Adipocyte (in vitro differentiated cells): ENCODE results near the gene MYRIP.
"Not testable (repeated sequence)": the region's sequence is repeated elsewhere in the genome, so short reads cannot be mapped to it uniquely, and the experiment has no call there.

ENCODE experiments used
- DNase-seq: peaks from one replicate; pipeline ENCODE4 v3.0.0-alpha.2; 2015; ENCODE audit warnings: low read depth
- H3K27me3 ChIP-seq: replicated peaks from 2 replicates; pipeline ENCODE4 v1.7.0; 2013; ENCODE audit warnings: mild to moderate bottlenecking, low read length, moderate library complexity; ENCODE audit not compliant: control insufficient read depth, insufficient read depth
- H3K36me3 ChIP-seq: 2 replicates; pipeline ENCODE4 v1.7.0; 2013; ENCODE audit warnings: low read length, mild to moderate bottlenecking, moderate library complexity; ENCODE audit not compliant: control insufficient read depth, insufficient read depth, severe bottlenecking
- H3K4me1 ChIP-seq: 2 replicates; pipeline ENCODE4 v1.7.0; 2013; ENCODE audit warnings: mild to moderate bottlenecking, low read length, moderate library complexity; ENCODE audit not compliant: control insufficient read depth, insufficient read depth
- H3K4me3 ChIP-seq: 2 replicates; pipeline ENCODE4 v1.7.0; 2013; ENCODE audit warnings: mild to moderate bottlenecking, low read length, moderate library complexity
- H3K9ac ChIP-seq: 2 replicates; pipeline ENCODE4 v1.7.0; 2013; ENCODE audit warnings: mild to moderate bottlenecking, low read length, moderate library complexity
- H3K9me3 ChIP-seq: 2 replicates; pipeline ENCODE4 v1.7.0; 2013; ENCODE audit warnings: mild to moderate bottlenecking, low read length, moderate library complexity; ENCODE audit not compliant: control insufficient read depth

The MYRIP gene

DNA sequence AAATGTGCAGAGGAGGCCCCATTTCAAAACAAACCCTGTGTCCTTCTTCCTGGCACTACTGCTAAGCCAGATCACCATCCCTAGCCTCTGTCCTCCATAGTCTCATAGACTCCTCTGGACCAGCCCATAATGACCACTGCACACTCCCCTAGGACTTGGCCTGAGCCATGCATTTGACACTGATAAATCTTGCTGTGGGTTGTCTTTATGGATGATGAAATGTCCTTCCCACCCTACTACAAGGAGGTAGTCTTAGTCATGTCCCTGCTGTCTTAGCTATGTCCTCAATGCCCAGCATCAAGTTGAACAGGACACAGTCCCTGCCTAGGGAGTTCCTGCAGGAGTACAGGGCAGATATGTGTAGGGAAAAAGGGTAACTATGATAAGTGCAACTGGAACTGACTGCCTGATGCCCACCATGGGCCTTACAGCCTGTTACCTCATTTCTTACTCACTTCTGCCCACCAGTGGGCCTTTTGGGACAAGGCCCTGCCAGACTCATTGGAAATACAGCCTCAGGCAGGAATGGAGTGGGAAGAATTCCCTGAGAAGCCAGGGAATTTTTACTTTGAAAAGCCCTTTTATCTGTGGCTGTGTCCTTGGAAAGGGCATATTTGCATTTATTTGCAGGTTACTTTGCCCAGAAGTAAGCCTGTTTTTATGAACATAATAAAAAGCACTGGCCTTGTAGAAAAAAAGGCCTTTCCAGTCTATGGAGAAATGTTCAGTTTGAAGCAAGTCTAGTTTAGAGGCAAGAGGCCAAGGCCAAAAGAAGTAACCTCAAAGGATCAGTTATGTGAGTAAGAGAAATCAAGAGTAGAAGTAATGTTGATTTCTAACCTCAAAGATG is 300.5 kb downstream of the MYRIP start:
- DNase-seq, result peak; percentile 55
- Histone ChIP-seq H3K9ac (no peak overlapping the region), H3K9me3 (no peaks in the 10 kb centered on the region), H3K27me3 (no peaks in the 10 kb centered on the region), H3K4me3 (no peak overlapping the region), H3K4me1 (peaks cover 24% of the 10 kb centered on the region), H3K36me3 (no peaks in the 10 kb centered on the region)

DNA sequence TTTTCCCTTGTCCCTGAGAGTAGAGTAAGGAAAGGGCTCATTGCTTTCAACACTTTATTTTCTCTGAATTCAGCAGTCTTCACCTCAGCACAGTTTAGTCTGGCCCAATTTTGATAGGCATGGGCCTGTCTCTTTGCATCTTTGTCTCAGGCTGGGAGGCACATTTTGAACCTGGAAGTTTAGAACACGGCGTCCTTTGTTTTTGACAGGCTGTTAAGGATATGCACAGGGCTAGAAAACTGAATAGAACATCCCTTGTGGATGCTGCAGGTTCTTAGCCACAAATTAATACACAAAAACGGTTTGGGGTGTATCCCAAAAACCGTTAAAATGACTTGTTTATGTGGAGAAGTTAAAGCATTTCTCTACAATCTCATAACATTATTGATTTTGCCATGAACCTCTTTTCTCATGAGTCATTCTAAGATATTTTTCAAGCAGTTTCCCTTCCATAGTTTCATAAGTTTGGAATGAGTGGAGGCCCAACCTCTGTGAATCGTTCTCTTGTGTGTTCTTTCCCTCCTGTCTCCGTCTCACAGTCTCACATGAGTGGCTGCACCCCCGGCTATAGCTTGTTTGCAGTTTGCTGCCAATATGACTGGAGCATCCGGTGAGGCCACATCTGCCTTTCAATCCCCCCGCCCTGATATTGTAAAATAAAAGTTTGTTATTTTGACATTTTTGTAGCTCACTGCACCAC is 307.2 kb downstream of the MYRIP start:
- Histone ChIP-seq H3K4me1 (peaks cover 48% of the 10 kb centered on the region), H3K27me3 (no peaks in the 10 kb centered on the region), H3K9me3 (no peaks in the 10 kb centered on the region), H3K4me3 (peak overlapping the region; percentile 7), H3K36me3 (no peaks in the 10 kb centered on the region), H3K9ac (peak overlapping the region; percentile 72)
- peak; percentile 81 for DNase-seq

DNA sequence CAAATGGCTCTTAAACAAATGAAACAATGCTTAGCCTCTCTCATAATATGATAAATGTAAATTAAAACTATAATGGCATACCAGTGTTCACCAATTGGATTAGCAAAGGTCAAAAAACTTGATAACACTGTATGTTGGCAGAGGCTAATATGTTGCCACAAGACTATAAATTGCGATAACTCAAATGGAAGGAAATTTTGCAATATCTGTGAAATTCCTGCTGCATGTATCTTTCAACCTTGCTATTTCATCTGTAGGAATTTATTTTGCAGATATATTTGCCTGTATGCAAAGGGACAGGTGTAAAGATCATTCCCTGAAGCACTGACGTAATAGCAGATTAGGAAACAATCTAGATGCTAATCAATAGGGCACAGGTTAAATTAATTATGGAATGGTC is 308.7 kb downstream of the MYRIP start:
- H3K4me3 ChIP-seq, result no peak overlapping the region
- H3K36me3 ChIP-seq, result no peaks in the 10 kb centered on the region
- no peaks in the 10 kb centered on the region for H3K27me3 ChIP-seq
- peaks cover 48% of the 10 kb centered on the region for H3K4me1 ChIP-seq
- H3K9ac ChIP-seq, result no peak overlapping the region
- peak; percentile 36 for DNase-seq
- H3K9me3 ChIP-seq, result no peaks in the 10 kb centered on the region

- Histone ChIP-seq H3K9me3 (no peaks in the 10 kb centered on the region), H3K4me1 (peaks cover 42% of the 10 kb centered on the region), H3K27me3 (no peaks in the 10 kb centered on the region), H3K36me3 (no peaks in the 10 kb centered on the region), H3K4me3 (no peak overlapping the region), H3K9ac (no peak overlapping the region)
- no peak for DNase-seq
Measured at GRCh38 chr3:40120067-40120692, 310.8 kb downstream of the MYRIP start.

GRCh38 chr3:40120806-40121205 is 311.4 kb downstream of the MYRIP start:
- no peaks in the 10 kb centered on the region for H3K9me3 ChIP-seq
- no peak overlapping the region for H3K4me3 ChIP-seq
- H3K4me1 ChIP-seq, result peaks cover 40% of the 10 kb centered on the region
- no peaks in the 10 kb centered on the region for H3K36me3 ChIP-seq
- H3K9ac ChIP-seq, result no peak overlapping the region
- no peaks in the 10 kb centered on the region for H3K27me3 ChIP-seq
- peak; percentile 84 for DNase-seq

DNA sequence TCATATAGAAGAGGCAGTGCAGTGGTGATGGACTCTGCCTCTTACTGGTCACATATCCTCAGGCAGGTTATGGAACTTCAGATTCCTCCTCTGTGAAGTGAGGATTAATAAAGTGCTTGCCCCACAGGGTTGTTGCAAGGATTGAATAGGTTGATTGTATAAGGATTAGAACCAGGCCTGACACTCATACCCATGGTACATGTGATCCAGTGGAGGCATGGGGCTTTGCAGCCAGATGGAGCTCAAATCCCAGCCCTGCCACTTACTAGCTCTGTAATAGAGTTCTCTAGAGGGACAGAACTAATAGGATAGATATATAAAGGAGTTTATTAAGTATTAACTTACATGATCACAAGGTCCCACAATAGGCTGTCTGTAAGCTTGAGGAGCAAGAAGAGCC is 315.5 kb downstream of the MYRIP start:
- no peak overlapping the region for H3K4me3 ChIP-seq
- H3K9me3 ChIP-seq, result no peaks in the 10 kb centered on the region
- H3K27me3 ChIP-seq, result no peaks in the 10 kb centered on the region
- peaks cover 15% of the 10 kb centered on the region for H3K4me1 ChIP-seq
- no peak overlapping the region for H3K9ac ChIP-seq
- DNase-seq, result no peak
- no peaks in the 10 kb centered on the region for H3K36me3 ChIP-seq

DNA sequence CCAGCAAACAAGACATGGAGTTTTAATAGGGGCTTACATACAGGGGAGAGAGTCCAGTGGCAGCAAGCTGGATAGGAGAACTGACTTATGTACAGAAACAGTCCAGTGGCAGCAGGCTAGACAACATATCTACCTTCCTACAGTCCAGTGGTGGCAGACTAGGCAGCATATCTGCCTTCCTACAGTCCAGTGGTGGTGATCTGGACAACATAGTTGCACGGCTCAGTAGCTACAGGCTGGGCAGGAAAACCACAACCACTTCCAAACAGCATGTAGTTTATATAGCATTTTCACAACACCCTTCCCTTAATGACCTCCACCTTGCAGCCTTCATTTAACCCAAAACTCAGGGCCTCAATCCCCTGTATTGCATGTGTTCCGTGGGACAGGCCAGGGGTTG is 318.8 kb downstream of the MYRIP start:
- Histone ChIP-seq H3K4me3 (no peak overlapping the region), H3K9ac (no peak overlapping the region), H3K27me3 (no peaks in the 10 kb centered on the region), H3K4me1 (no peaks in the 10 kb centered on the region), H3K36me3 (no peaks in the 10 kb centered on the region), H3K9me3 (no peaks in the 10 kb centered on the region)
- DNase-seq, result no peak

- H3K9ac ChIP-seq, result no peak overlapping the region
Measured at GRCh38 chr3:40129510-40129909, 320.1 kb downstream of the MYRIP start.

GRCh38 chr3:40129981-40130380 is 320.6 kb downstream of the MYRIP start:
- H3K9ac ChIP-seq, result no peak overlapping the region
- H3K9me3 ChIP-seq, result no peaks in the 10 kb centered on the region
- H3K36me3 ChIP-seq, result no peaks in the 10 kb centered on the region
- no peaks in the 10 kb centered on the region for H3K27me3 ChIP-seq
- no peaks in the 10 kb centered on the region for H3K4me1 ChIP-seq
- H3K4me3 ChIP-seq, result no peak overlapping the region
- no peak for DNase-seq

More at GRCh38 chr3:40129510-40129909, 320.1 kb downstream of the MYRIP start:
- H3K4me1 ChIP-seq, result no peaks in the 10 kb centered on the region
- no peaks in the 10 kb centered on the region for H3K9me3 ChIP-seq
- DNase-seq, result no peak
- no peaks in the 10 kb centered on the region for H3K36me3 ChIP-seq
- no peaks in the 10 kb centered on the region for H3K27me3 ChIP-seq
- no peak overlapping the region for H3K4me3 ChIP-seq

DNA sequence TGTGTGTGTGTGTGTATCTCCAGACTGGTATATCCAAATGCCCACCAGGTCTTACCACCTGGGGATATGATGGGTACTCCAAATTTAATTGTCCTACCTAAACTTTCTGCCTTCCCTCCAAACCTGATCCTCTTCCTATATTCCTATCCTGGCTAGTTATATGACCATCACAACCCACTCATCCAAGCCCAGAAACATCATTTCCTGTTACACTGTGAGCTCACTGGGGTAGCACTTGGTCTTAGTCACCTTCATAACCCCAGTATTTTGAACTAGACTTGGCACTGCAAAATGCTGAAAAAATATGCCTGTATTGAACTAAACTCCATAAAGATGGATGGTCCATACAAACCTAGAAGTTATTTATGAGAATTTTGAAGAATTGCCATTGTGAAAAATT is 321.3 kb downstream of the MYRIP start:
- H3K9ac ChIP-seq, result no peak overlapping the region
- no peaks in the 10 kb centered on the region for H3K9me3 ChIP-seq
- H3K4me3 ChIP-seq, result no peak overlapping the region
- no peaks in the 10 kb centered on the region for H3K4me1 ChIP-seq
- H3K27me3 ChIP-seq, result no peaks in the 10 kb centered on the region
- H3K36me3 ChIP-seq, result no peaks in the 10 kb centered on the region
- no peak for DNase-seq

DNA sequence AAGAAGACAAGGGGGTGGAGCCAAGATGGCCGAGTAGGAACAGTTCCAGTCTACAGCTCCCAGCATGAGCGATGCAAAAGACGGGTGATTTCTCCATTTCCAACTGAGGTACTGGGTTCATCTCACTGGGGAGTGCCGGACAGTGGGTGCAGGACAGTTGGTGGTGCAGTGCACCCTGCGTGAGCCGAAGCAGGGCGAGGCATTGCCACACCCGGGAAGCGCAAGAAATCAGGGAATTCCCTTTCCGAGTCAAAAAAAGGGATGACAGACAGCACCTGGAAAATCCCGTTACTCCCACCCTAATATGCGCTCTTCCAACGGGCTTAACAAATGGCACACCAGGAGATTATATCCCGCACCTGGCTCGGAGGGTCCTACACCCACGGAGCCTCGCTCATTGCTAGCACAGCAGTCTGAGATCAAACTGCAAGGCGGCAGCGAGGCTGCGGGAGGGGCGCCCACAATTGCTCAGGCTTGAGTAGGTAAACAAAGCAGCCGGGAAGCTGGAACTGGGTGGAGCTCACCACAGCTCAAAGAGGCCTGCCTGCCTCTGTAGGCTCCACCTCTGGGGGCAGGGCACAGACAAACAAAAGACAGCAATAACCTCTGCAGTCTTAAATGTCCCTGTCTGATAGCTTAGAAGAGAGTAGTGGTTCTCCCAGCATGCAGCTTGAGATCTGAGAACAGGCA is 324.6 kb downstream of the MYRIP start:
- H3K4me3 ChIP-seq, H3K27me3 ChIP-seq, DNase-seq, H3K36me3 ChIP-seq, H3K9ac ChIP-seq, H3K4me1 ChIP-seq, H3K9me3 ChIP-seq: not testable (repeated sequence)
